ENCODE measurements around the gene TSPAN33.

TSPAN33 gene

GRCh38 chr7:129136887-129137642 is 7.4 kb upstream of the TSPAN33 start:
- no peak for DNase-seq (ENCODE audit: low read depth)

- no peak for DNase-seq (ENCODE audit: low read depth)
Observed at GRCh38 chr7:129143724-129144094, 798 bp upstream of the TSPAN33 start.

- no peak for DNase-seq (ENCODE audit: low read depth)
Observed at GRCh38 chr7:129144834-129145668, 544 bp downstream of the TSPAN33 start.

GRCh38 chr7:129146237-129146979 is 1.9 kb downstream of the TSPAN33 start:
- no peak for DNase-seq (ENCODE audit: low read depth)

- no peak for DNase-seq (ENCODE audit: low read depth)
Observed at GRCh38 chr7:129147731-129148130, 3.2 kb downstream of the TSPAN33 start.

GRCh38 chr7:129149511-129149910 is 5.0 kb downstream of the TSPAN33 start:
- no peak for DNase-seq (ENCODE audit: low read depth)

GRCh38 chr7:129150199-129150996 is 5.9 kb downstream of the TSPAN33 start:
- no peak for DNase-seq (ENCODE audit: low read depth)

- no peak for DNase-seq (ENCODE audit: low read depth)
Observed at GRCh38 chr7:129157651-129158050, 13.1 kb downstream of the TSPAN33 start.

GRCh38 chr7:129159539-129159938 is 15.0 kb downstream of the TSPAN33 start:
- DNase-seq (ENCODE audit: low read depth), result no peak

- DNase-seq (ENCODE audit: low read depth), result no peak
Observed at GRCh38 chr7:129160161-129160905, 15.8 kb downstream of the TSPAN33 start.

GRCh38 chr7:129161524-129162225 is 17.2 kb downstream of the TSPAN33 start:
- no peak for DNase-seq (ENCODE audit: low read depth)

GRCh38 chr7:129162732-129163131 is 18.2 kb downstream of the TSPAN33 start:
- no peak for DNase-seq (ENCODE audit: low read depth)

GRCh38 chr7:129163875-129164544 is 19.5 kb downstream of the TSPAN33 start:
- DNase-seq (ENCODE audit: low read depth), result peak; percentile 59

GRCh38 chr7:129166745-129167144 is 22.2 kb downstream of the TSPAN33 start:
- no peak for DNase-seq (ENCODE audit: low read depth)

- no peak for DNase-seq (ENCODE audit: low read depth)
Observed at GRCh38 chr7:129167817-129168216, 23.3 kb downstream of the TSPAN33 start.

- no peak for DNase-seq (ENCODE audit: low read depth)
Observed at GRCh38 chr7:129168231-129169021, 23.9 kb downstream of the TSPAN33 start.

- no peak for DNase-seq (ENCODE audit: low read depth)
Observed at GRCh38 chr7:129169171-129169671, 24.7 kb downstream of the TSPAN33 start.

GRCh38 chr7:129169686-129170440 is 25.4 kb downstream of the TSPAN33 start:
- DNase-seq (ENCODE audit: low read depth), result no peak

All from fibroblast of gingiva (primary cell).